Uterus (tissue), 4 donors: ENCODE data around the gene SERPINB2. TPM values are rescaled to one million over a fixed set of nuclear protein-coding genes. Genes with fewer than 3 reads are reported as not detected.

Experiments used
- DNase-seq, 2 donors: peaks; one replicate each; pipeline ENCODE4 v3.0.0-alpha.2; 2019 to 2020
- H3K27ac ChIP-seq, 2 donors: fragments of 200-600 bp; sonication (generic); 1 replicate in 1 of 2; 2 replicates in 1 of 2; pipeline ENCODE4 v1.5.1; 2016 to 2018
- H3K27me3 ChIP-seq, 2 donors: fragments of 200-600 bp; sonication (generic); one replicate each; pipeline ENCODE4 v1.5.1; 2018 to 2019; ENCODE audit warnings: control low read depth in 1 of 2
- H3K36me3 ChIP-seq, 2 donors: fragments of 200-600 bp; sonication (generic); one replicate each; pipeline ENCODE4 v1.5.1; 2019; ENCODE audit warnings: control low read depth in 1 of 2
- H3K4me1 ChIP-seq, 2 donors: fragments of 200-600 bp; sonication (generic); one replicate each; pipeline ENCODE4 v1.5.1; 2018 to 2019; ENCODE audit warnings: control low read depth in 1 of 2
- H3K4me3 ChIP-seq, 2 donors: fragments of 200-600 bp; sonication (generic); 1 replicate in 1 of 2; 2 replicates in 1 of 2; pipeline ENCODE4 v1.5.1; 2018 to 2019; ENCODE audit warnings: mild to moderate bottlenecking in 1 of 2
- H3K9me3 ChIP-seq, 2 donors: fragments of 200-600 bp; sonication (generic); one replicate each; pipeline ENCODE4 v1.5.1; 2019; ENCODE audit warnings: control low read depth in 1 of 2
- POLR2A ChIP-seq, 2 donors: fragments of 450-650 bp; IDR thresholded peaks; one replicate each; pipeline ENCODE4 v1.6.1; 2016; ENCODE audit warnings: antibody characterized with exemption in 2 of 2, mild to moderate bottlenecking in 1 of 2, moderate library complexity in 1 of 2
- intact Hi-C: fragments of 100-400 bp; cut with DNase I; formaldehyde crosslinking; loops from one replicate; pipeline ENCODE4 v1.15.1; 2023; ENCODE audit warnings: low total_unique reads
- total RNA-seq, 4 donors: library from RNA; depleted of rRNA in 3 of 4; stranded (reverse); fragments of >200 nt in 3 of 4; gene quantifications; one replicate each; pipeline versions ENCODE4 v1.1.0 to v1.2.4, GENCODE V29; 2014 to 2023
- TF ChIP-seq, protein P1 (sequence below), 4 experiments: fragments of 200-600 bp in 2 of 4; fragments of 450-650 bp in 2 of 4; sonication (generic) in 2 of 4; IDR thresholded peaks; one replicate each; pipeline ENCODE4 v1.5.1; 2016 to 2019; ENCODE audit warnings: antibody characterized with exemption in 4 of 4, mild to moderate bottlenecking in 2 of 4, moderate library complexity in 1 of 4
- donor health status: DM: yes; HTN: yes; CAD: no.

Gene SERPINB2
- total RNA-seq, 4 donors from 2014 or later = 0.55 to 8.2 TPM; not detected in 2

DNA sequence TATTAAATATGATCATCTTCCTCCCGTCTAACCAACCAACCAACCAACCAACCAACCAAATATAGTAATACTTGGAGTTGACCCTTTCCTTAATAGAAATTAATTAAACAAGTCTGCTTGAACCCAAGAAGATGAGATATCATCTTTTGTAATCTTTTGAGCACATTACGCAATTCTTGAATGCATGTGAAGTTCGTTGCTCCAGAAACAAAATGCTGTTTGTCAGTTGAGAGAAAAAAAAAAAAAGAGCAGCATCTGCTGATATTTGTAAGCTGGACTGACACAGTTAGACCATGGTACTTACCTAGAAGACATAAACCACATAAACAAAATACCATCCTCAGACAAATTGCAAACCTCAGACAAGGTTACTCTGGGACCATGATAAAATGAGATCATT, 9.2 kb upstream of the SERPINB2 start:
- Histone ChIP-seq H3K27ac (no peak overlapping the region), H3K36me3 (no peaks in the 10 kb centered on the region), H3K4me3 (no peak overlapping the region), H3K27me3 (no peaks in the 10 kb centered on the region), H3K4me1 (no peaks in the 10 kb centered on the region), H3K9me3 (no peaks in the 10 kb centered on the region)
- TF ChIP-seq, protein P1, sequence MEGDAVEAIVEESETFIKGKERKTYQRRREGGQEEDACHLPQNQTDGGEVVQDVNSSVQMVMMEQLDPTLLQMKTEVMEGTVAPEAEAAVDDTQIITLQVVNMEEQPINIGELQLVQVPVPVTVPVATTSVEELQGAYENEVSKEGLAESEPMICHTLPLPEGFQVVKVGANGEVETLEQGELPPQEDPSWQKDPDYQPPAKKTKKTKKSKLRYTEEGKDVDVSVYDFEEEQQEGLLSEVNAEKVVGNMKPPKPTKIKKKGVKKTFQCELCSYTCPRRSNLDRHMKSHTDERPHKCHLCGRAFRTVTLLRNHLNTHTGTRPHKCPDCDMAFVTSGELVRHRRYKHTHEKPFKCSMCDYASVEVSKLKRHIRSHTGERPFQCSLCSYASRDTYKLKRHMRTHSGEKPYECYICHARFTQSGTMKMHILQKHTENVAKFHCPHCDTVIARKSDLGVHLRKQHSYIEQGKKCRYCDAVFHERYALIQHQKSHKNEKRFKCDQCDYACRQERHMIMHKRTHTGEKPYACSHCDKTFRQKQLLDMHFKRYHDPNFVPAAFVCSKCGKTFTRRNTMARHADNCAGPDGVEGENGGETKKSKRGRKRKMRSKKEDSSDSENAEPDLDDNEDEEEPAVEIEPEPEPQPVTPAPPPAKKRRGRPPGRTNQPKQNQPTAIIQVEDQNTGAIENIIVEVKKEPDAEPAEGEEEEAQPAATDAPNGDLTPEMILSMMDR (IDR thresholded peaks at IDR 0.05) = no peak
- no peak for TF ChIP-seq POLR2A (IDR thresholded peaks at IDR 0.05)
- intact Hi-C loops = no loop called here
- DNase-seq = no peak

DNA sequence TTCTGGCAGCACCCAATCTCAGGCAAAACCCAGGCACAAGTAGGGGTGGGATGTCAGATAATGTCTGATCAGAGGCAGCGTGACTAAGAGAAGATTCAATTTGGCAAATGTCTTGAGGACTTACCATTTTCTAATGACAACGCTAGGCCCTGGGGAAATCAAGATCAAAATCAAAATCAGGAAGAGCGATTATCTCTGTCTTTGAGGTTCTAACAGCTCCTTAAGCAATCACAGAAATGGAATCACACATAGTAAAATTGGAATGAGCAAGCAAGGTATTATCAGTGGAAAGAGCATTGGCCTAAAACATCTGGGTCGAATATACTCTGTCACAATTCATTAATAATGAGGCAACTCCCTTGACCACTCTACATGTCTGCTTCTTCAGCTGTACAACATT, 8.6 kb upstream of the SERPINB2 start:
- H3K4me3 ChIP-seq = no peak overlapping the region
- H3K36me3 ChIP-seq = no peaks in the 10 kb centered on the region
- TF ChIP-seq POLR2A (IDR thresholded peaks at IDR 0.05) = no peak
- TF ChIP-seq, protein P1 (IDR thresholded peaks at IDR 0.05) = no peak
- H3K27ac ChIP-seq = no peak overlapping the region
- intact Hi-C loops = no loop called here
- no peaks in the 10 kb centered on the region for H3K27me3 ChIP-seq
- no peak for DNase-seq
- H3K4me1 ChIP-seq = no peaks in the 10 kb centered on the region
- no peaks in the 10 kb centered on the region for H3K9me3 ChIP-seq

DNA sequence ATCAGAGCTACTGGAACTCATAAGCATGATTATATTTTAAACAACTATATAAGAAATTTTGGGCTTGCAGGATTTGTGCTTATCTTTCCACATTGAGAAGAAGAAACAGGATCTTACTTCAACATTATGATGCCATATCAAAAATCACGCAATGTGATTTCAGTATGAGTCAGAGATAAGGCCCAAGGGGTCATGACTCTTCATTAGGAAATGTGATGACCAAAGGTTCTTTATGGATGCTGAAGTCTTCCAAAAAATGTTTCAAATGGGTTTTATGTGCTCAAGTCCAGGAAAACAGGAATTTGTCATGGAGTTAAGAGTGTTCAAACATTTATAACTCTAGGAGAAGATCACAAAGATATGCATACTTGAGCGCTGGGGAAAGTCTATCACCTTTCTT, 7.8 kb upstream of the SERPINB2 start:
- no peaks in the 10 kb centered on the region for H3K36me3 ChIP-seq
- TF ChIP-seq, protein P1 (IDR thresholded peaks at IDR 0.05) = no peak
- no peak for TF ChIP-seq POLR2A (IDR thresholded peaks at IDR 0.05)
- no peaks in the 10 kb centered on the region for H3K4me1 ChIP-seq
- no peaks in the 10 kb centered on the region for H3K9me3 ChIP-seq
- H3K27me3 ChIP-seq = no peaks in the 10 kb centered on the region
- H3K27ac ChIP-seq = no peak overlapping the region
- intact Hi-C loops = no loop called here
- no peak overlapping the region for H3K4me3 ChIP-seq
- DNase-seq = no peak

DNA sequence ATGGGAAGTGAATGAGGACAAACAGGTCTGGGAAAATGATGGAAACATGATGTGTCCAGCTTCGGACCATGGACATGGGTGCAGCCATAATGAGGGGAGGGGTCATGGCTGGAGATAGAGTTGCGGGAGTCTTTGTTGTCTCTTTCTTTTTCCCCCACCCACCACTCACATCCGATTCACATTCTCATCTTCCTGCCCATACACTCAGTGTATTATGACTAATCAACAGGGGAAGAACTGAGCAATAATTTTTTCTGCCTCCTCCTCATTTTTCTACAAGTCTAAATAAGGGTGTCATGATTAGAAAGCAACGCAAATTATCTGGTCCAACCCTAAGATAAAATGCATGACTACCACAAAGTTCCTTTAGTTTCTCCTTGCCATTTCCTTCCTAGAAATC, 5.7 kb upstream of the SERPINB2 start:
- H3K9me3 ChIP-seq = no peaks in the 10 kb centered on the region
- intact Hi-C loops = no loop called here
- DNase-seq = no peak
- no peak overlapping the region for H3K27ac ChIP-seq
- H3K4me1 ChIP-seq = no peaks in the 10 kb centered on the region
- no peak overlapping the region for H3K4me3 ChIP-seq
- TF ChIP-seq, protein P1 (IDR thresholded peaks at IDR 0.05) = no peak
- no peak for TF ChIP-seq POLR2A (IDR thresholded peaks at IDR 0.05)
- no peaks in the 10 kb centered on the region for H3K27me3 ChIP-seq
- no peaks in the 10 kb centered on the region for H3K36me3 ChIP-seq

DNA sequence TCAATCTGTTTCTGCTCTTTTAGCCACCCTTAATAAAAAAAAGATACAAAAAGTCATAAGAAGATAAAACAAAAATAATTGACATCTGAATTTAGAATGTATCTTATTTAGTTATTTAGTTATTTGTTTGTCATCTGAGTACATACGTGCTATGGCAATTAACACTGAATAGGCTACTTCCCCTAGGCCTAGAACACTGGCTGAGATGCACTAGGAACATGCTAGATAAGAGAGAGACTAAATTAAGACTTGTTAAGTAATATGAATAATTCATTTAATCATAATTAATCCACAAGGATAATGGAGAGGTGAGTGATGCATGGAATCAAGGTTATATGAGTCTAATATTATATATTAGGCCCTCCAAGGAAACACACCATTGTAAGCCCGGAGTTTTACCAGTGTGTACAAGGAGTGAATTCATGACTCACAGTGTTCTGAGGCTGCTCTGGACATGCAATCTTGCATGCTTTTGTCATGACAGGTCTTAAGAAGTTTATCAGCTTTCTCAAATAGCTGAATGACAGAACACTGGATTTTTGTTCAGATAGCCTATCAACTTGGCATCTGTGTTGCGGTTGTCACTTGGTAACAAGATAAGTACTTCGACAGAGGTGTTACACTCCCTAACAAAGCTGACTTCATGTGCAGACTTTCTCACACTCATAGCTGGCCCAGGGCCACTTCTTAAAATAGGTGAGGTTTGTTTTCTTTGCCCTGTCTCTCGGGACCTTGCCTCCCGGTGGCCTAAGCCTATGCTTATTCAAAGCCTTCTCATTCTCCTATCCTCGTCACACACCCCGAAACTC, 5.0 kb upstream of the SERPINB2 start:
- H3K36me3 ChIP-seq = no peaks in the 10 kb centered on the region
- DNase-seq = no peak
- H3K9me3 ChIP-seq = no peaks in the 10 kb centered on the region
- intact Hi-C loops = no loop called here
- no peak for TF ChIP-seq POLR2A (IDR thresholded peaks at IDR 0.05)
- TF ChIP-seq, protein P1 (IDR thresholded peaks at IDR 0.05) = no peak
- H3K27ac ChIP-seq = no peak overlapping the region
- H3K4me3 ChIP-seq = no peak overlapping the region
- no peaks in the 10 kb centered on the region for H3K27me3 ChIP-seq
- no peaks in the 10 kb centered on the region for H3K4me1 ChIP-seq
